ENCODE data around the gene MN1.

Gene MN1

DNA sequence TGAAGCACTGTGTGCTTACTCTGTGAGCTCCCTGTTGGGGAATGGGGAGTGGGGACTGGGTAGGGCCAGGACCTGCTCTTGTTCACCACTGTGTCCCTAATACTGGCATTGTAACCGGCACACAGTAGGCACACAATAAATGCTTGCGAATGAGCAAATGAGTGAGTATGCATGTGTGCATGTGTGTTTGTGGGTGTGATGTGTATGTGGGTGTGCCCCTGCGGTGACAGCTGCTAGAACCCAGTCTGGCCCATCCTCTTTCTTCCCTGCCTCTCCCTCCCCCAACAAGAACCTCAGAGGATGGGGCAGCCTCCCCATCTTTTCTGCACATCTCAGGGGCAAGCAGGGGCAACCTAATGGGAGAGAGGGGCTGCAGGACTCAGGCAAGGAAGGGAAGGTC is 90.5 kb downstream of the MN1 start:
- H3K27me3 ChIP-seq (ENCODE audit: control insufficient read depth, low read length): no peaks in the 10 kb centered on the region
- no peak overlapping the region for H3K27ac ChIP-seq (ENCODE audit: low read depth, low read length)
- no peaks in the 10 kb centered on the region for H3K36me3 ChIP-seq (ENCODE audit: control insufficient read depth, low read length)
- H3F3A ChIP-seq (ENCODE audit: control insufficient read depth, insufficient read depth): no peaks in the 10 kb centered on the region
- TF ChIP-seq, protein P1, sequence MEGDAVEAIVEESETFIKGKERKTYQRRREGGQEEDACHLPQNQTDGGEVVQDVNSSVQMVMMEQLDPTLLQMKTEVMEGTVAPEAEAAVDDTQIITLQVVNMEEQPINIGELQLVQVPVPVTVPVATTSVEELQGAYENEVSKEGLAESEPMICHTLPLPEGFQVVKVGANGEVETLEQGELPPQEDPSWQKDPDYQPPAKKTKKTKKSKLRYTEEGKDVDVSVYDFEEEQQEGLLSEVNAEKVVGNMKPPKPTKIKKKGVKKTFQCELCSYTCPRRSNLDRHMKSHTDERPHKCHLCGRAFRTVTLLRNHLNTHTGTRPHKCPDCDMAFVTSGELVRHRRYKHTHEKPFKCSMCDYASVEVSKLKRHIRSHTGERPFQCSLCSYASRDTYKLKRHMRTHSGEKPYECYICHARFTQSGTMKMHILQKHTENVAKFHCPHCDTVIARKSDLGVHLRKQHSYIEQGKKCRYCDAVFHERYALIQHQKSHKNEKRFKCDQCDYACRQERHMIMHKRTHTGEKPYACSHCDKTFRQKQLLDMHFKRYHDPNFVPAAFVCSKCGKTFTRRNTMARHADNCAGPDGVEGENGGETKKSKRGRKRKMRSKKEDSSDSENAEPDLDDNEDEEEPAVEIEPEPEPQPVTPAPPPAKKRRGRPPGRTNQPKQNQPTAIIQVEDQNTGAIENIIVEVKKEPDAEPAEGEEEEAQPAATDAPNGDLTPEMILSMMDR (IDR thresholded peaks at IDR 0.05; ENCODE audit: low read depth, low read length, poor library complexity, severe bottlenecking): no peak
- TF ChIP-seq EZH2phosphoT487 (IDR thresholded peaks at IDR 0.05; ENCODE audit: borderline replicate concordance, low read length): no peak
- H3K4me1 ChIP-seq (ENCODE audit: control insufficient read depth, low read length): no peaks in the 10 kb centered on the region
- H3K4me3 ChIP-seq (ENCODE audit: low read length): no peak overlapping the region
- no peaks in the 10 kb centered on the region for H3K9me3 ChIP-seq (ENCODE audit: control insufficient read depth, insufficient read depth, low read length)
- H4K20me1 ChIP-seq (ENCODE audit: control insufficient read depth, insufficient read depth, low read depth, low read length): no peaks in the 10 kb centered on the region
- no peaks in the 10 kb centered on the region for H3K9me2 ChIP-seq (replicated peaks; ENCODE audit: control insufficient read depth, low read length)
- H3K4me2 ChIP-seq (ENCODE audit: low read length): no peak overlapping the region
- no peaks in the 10 kb centered on the region for H3K79me2 ChIP-seq (ENCODE audit: control insufficient read depth, low read length)

DNA sequence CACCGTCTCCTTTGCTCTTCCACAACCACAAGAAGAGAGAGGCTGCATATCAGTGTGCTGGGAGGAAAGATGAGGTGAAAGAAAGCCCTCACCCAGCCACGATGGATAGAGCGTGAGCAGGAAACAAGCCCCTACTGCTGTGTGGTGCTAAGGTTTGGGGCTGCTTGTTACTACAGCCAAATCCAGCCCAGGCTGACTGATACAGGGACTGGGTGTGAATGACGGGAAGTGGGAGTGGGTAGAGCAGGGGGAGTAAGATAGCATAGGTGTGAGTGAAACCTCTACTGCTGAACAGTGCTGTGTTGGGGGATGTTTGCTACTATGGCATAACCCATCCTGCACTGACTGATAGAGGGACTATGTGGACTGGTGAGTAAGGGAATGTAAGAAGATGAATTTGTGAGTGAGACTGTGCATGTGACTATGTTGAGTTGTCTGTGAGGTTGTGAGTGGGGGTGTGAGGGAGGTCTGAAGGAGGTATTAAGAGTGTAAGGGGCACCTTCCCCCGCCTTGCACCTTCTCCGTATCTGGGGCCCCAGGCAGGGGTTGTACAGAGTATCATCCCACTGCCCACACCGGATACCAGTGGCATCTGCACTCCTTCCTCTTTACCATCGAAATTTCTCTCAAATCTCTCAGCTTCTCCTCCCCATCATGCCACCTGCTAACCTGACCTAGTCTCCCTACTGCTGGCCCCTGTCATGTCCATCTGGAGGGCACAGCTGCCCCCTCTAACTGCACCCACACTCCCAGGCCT is 91.5 kb downstream of the MN1 start:
- Histone ChIP-seq H3K4me3 (ENCODE audit: low read length) (no peak overlapping the region), H3K4me1 (ENCODE audit: control insufficient read depth, low read length) (no peaks in the 10 kb centered on the region), H3K9me3 (ENCODE audit: control insufficient read depth, insufficient read depth, low read length) (no peaks in the 10 kb centered on the region)

DNA sequence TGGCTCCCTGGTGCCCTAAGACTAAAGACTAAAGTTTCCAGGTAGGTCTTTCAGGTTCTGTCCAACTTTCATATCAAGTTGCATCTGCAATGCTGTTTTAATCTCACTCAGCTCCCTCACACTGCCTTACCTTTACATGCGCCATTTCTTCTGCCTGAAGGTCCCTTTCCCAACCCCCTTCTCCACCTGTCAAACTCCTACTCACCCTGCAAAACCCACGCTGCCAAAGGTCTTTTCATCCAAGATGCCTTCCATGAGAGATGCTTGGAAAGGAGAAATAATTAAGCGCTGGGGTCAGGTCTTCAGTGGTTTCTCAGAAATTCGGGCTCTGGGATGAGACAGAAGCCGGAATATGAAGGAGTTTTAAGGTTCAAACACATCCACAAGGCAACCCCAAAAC is 95.1 kb downstream of the MN1 start:
- H3K4me2 ChIP-seq (ENCODE audit: low read length): no peak overlapping the region

More for the DNA sequence above, 91.5 kb downstream of the MN1 start:
- no peaks in the 10 kb centered on the region for H4K20me1 ChIP-seq (ENCODE audit: control insufficient read depth, insufficient read depth, low read depth, low read length)
- H3F3A ChIP-seq (ENCODE audit: control insufficient read depth, insufficient read depth): no peaks in the 10 kb centered on the region
- H3K9me2 ChIP-seq (replicated peaks; ENCODE audit: control insufficient read depth, low read length): no peaks in the 10 kb centered on the region
- H3K27ac ChIP-seq (ENCODE audit: low read depth, low read length): no peak overlapping the region
- H3K36me3 ChIP-seq (ENCODE audit: control insufficient read depth, low read length): no peaks in the 10 kb centered on the region
- H3K4me2 ChIP-seq (ENCODE audit: low read length): no peak overlapping the region
- no peaks in the 10 kb centered on the region for H3K79me2 ChIP-seq (ENCODE audit: control insufficient read depth, low read length)
- H3K27me3 ChIP-seq (ENCODE audit: control insufficient read depth, low read length): no peaks in the 10 kb centered on the region
- TF ChIP-seq, protein P1 (IDR thresholded peaks at IDR 0.05; ENCODE audit: low read depth, low read length, poor library complexity, severe bottlenecking): no peak
- no peak for TF ChIP-seq EZH2phosphoT487 (IDR thresholded peaks at IDR 0.05; ENCODE audit: borderline replicate concordance, low read length)

More for the DNA sequence above, 95.1 kb downstream of the MN1 start:
- Histone ChIP-seq H3K4me3 (ENCODE audit: low read length) (no peak overlapping the region), H3K27me3 (ENCODE audit: control insufficient read depth, low read length) (no peaks in the 10 kb centered on the region), H3K9me3 (ENCODE audit: control insufficient read depth, insufficient read depth, low read length) (no peaks in the 10 kb centered on the region), H3F3A (ENCODE audit: control insufficient read depth, insufficient read depth) (no peaks in the 10 kb centered on the region), H3K79me2 (ENCODE audit: control insufficient read depth, low read length) (no peaks in the 10 kb centered on the region), H3K36me3 (ENCODE audit: control insufficient read depth, low read length) (no peaks in the 10 kb centered on the region), H3K9me2 (replicated peaks; ENCODE audit: control insufficient read depth, low read length) (no peaks in the 10 kb centered on the region), H3K27ac (ENCODE audit: low read depth, low read length) (no peak overlapping the region), H3K4me1 (ENCODE audit: control insufficient read depth, low read length) (no peaks in the 10 kb centered on the region), H4K20me1 (ENCODE audit: control insufficient read depth, insufficient read depth, low read depth, low read length) (no peaks in the 10 kb centered on the region)
- no peak for TF ChIP-seq EZH2phosphoT487 (IDR thresholded peaks at IDR 0.05; ENCODE audit: borderline replicate concordance, low read length)
- TF ChIP-seq, protein P1 (IDR thresholded peaks at IDR 0.05; ENCODE audit: low read depth, low read length, poor library complexity, severe bottlenecking): no peak

Measured in DOHH2 (cell line).